ENCODE data around the gene MPPED1.

- TF ChIP-seq POLR2A (IDR thresholded peaks at IDR 0.05; ENCODE audit: low read depth, low read length) (no peak), TAF1 (IDR thresholded peaks at IDR 0.05; ENCODE audit: low read depth, low read length) (no peak)
Measured at GRCh38 chr22:43407591-43407990, 4.2 kb upstream of the MPPED1 start.

Measured in GM12891 (cell line).